Measurements from ENCODE around the gene CHKB. TPM values are rescaled to one million over a fixed set of nuclear protein-coding genes. Genes with fewer than 3 reads are reported as not detected.

The CHKB gene
- total RNA-seq, 2 experiments from 2014 or later: 63.3 to 65.8 TPM

GRCh38 chr22:50568626-50569025 is 14.0 kb downstream of the CHKB start:
- POLR2A ChIA-PET: no interaction called here
- CTCF ChIA-PET: no interaction called here

- CTCF ChIA-PET: no interaction called here
- POLR2A ChIA-PET: no interaction called here
Observed at GRCh38 chr22:50567721-50568252, 14.9 kb downstream of the CHKB start.

- ChIA-PET POLR2A (interaction anchor here (0.8 to 1.2 kb wide), 2 partner anchors 16 to 38 kb away, joined by 3 to 4 read pairs; no protein-coding TSS in a partner anchor), CTCF (interaction anchor here (1.0 to 3.3 kb wide), 7 partner anchors 11 to 57 kb away, joined by 3 to 38 read pairs (median 7); partner anchors contain the start of genes CHKB and SCO2)
Observed at GRCh38 chr22:50564289-50564688, 18.4 kb downstream of the CHKB start.

GRCh38 chr22:50563413-50564160 is 19.1 kb downstream of the CHKB start:
- CTCF ChIA-PET: interaction anchor here (0.6 to 3.3 kb wide), 24 partner anchors 9 to 64 kb away, joined by 3 to 38 read pairs (median 6); partner anchors contain the start of genes CHKB, KLHDC7B, LMF2 and NCAPH2

GRCh38 chr22:50562523-50563412 is 19.9 kb downstream of the CHKB start, which contains the start of gene SYCE3:
TSS of gene SYCE3 (minus strand) at chr22:50562919. CDS start at chr22:50556405, 6,514 bp downstream.
- POLR2A ChIA-PET: interaction anchor here (0.9 to 1.9 kb wide), 9 partner anchors 14 to 65 kb away, joined by 3 to 22 read pairs (median 3); partner anchors contain the start of genes ARSA, KLHDC7B, LMF2 and SCO2
- CTCF ChIA-PET: interaction anchor here (0.6 to 3.3 kb wide), 24 partner anchors 8 to 107 kb away, joined by 3 to 38 read pairs (median 5); partner anchors contain the start of genes CHKB, KLHDC7B, LMF2 and NCAPH2

More at GRCh38 chr22:50563413-50564160, 19.1 kb downstream of the CHKB start:
- POLR2A ChIA-PET: interaction anchor here (0.5 to 1.9 kb wide), 11 partner anchors 13 to 65 kb away, joined by 3 to 22 read pairs (median 3); partner anchors contain the start of genes ARSA, KLHDC7B, LMF2 and SCO2

GRCh38 chr22:50561401-50562358 is 21.0 kb downstream of the CHKB start:
- ChIA-PET CTCF (interaction anchor here (1.5 to 2.7 kb wide), 2 partner anchors 8 to 14 kb away, joined by 3 to 11 read pairs; no protein-coding TSS in a partner anchor), POLR2A (no interaction called here)

- ChIA-PET CTCF (interaction anchor here (1.5 to 2.7 kb wide), 2 partner anchors 12 to 35 kb away, joined by 6 to 11 read pairs; partner anchors contain the start of gene SCO2), POLR2A (interaction anchor here (0.6 kb wide), 1 partner anchor 15 kb away, joined by 12 read pairs; the partner anchor contains the start of gene KLHDC7B)
Observed at GRCh38 chr22:50560034-50560433, 22.6 kb downstream of the CHKB start.

GRCh38 chr22:50556703-50557102 is 25.9 kb downstream of the CHKB start:
- POLR2A ChIA-PET: interaction anchor here (0.6 to 1.0 kb wide), 2 partner anchors 10 to 31 kb away, joined by 3 read pairs; no protein-coding TSS in a partner anchor
- CTCF ChIA-PET: no interaction called here

- POLR2A ChIA-PET: no interaction called here
- CTCF ChIA-PET: interaction anchor here (0.6 to 1.0 kb wide), 2 partner anchors 9 to 63 kb away, joined by 3 to 4 read pairs; partner anchors contain the start of gene SYCE3
Observed at GRCh38 chr22:50553310-50553709, 29.3 kb downstream of the CHKB start.

- ChIA-PET POLR2A (no interaction called here), CTCF (interaction anchor here (0.6 to 5.3 kb wide), 7 partner anchors 11 to 307 kb away, joined by 3 to 38 read pairs (median 3); partner anchors contain the start of genes SCO2 and SYCE3)
Observed at GRCh38 chr22:50551160-50551752, 31.4 kb downstream of the CHKB start.

- CTCF ChIA-PET: interaction anchor here (0.6 to 5.3 kb wide), 7 partner anchors 10 to 306 kb away, joined by 3 to 38 read pairs (median 3); partner anchors contain the start of genes SCO2 and SYCE3
- POLR2A ChIA-PET: interaction anchor here (0.6 to 1.1 kb wide), 3 partner anchors 25 to 129 kb away, joined by 3 to 4 read pairs (median 3); partner anchors contain the start of gene SCO2
Observed at GRCh38 chr22:50550395-50550794, 32.3 kb downstream of the CHKB start.

- POLR2A ChIA-PET: interaction anchor here (0.8 to 2.5 kb wide), 10 partner anchors 10 to 207 kb away, joined by 3 to 36 read pairs (median 5); partner anchors contain the start of genes ARSA, CHKB, LMF2 and NCAPH2
- CTCF ChIA-PET: interaction anchor here (0.6 to 5.3 kb wide), 9 partner anchors 8 to 72 kb away, joined by 3 to 38 read pairs (median 6); partner anchors contain the start of genes SCO2 and SYCE3
Observed at GRCh38 chr22:50548921-50549790, 33.5 kb downstream of the CHKB start.

- ChIA-PET CTCF (interaction anchor here (1.0 to 5.3 kb wide), 9 partner anchors 9 to 80 kb away, joined by 3 to 38 read pairs (median 5); partner anchors contain the start of genes ARSA, SCO2 and SYCE3), POLR2A (interaction anchor here (0.8 to 2.5 kb wide), 12 partner anchors 9 to 206 kb away, joined by 3 to 36 read pairs (median 5); partner anchors contain the start of genes ARSA, CHKB, LMF2 and NCAPH2)
Observed at GRCh38 chr22:50548040-50548920, 34.4 kb downstream of the CHKB start.

GRCh38 chr22:50547263-50547985 is 35.2 kb downstream of the CHKB start:
- CTCF ChIA-PET: interaction anchor here (1.0 to 5.3 kb wide), 8 partner anchors 8 to 80 kb away, joined by 3 to 38 read pairs (median 5); partner anchors contain the start of genes ARSA, SCO2 and SYCE3
- POLR2A ChIA-PET: interaction anchor here (0.9 to 2.5 kb wide), 8 partner anchors 8 to 74 kb away, joined by 3 to 36 read pairs (median 10); partner anchors contain the start of genes CHKB, LMF2, NCAPH2 and SCO2

All from activated CD8-positive, alpha-beta memory T cell treated with anti-CD3 and anti-CD28 coated beads for 36 hours (primary cell).